Prostate gland (tissue), 2 donors: ENCODE measurements around the gene CNGA4. TPM values are rescaled to one million over a fixed set of nuclear protein-coding genes. Genes with fewer than 3 reads are reported as not detected.
"Not testable (repeated sequence)": the region's sequence is repeated elsewhere in the genome, so short reads cannot be mapped to it uniquely, and the experiment has no call there.

Source experiments
- DNase-seq: peaks from one replicate; pipeline ENCODE4 v3.0.0-alpha.2; 2019; ENCODE audit warnings: low spot score
- H3K27ac ChIP-seq, 2 donors: fragments of 200-600 bp; sonication (generic); 2 replicates each; pipeline ENCODE4 v1.5.1; 2017 to 2019
- H3K27me3 ChIP-seq: fragments of 200-600 bp; sonication (generic); replicated peaks from 2 replicates; pipeline ENCODE4 v1.5.1; 2019; ENCODE audit not compliant: insufficient read depth
- H3K36me3 ChIP-seq, 2 donors: fragments of 200-600 bp; sonication (generic); 1 replicate in 1 of 2; 2 replicates in 1 of 2; pipeline versions ENCODE4 v1.5.1 to v1.8.1; 2017 to 2019
- H3K4me1 ChIP-seq: fragments of 200-600 bp; sonication (generic); replicated peaks from 2 replicates; pipeline ENCODE4 v1.5.1; 2019
- H3K4me3 ChIP-seq, 2 donors: fragments of 200-600 bp; sonication (generic); 2 replicates each; pipeline ENCODE4 v1.5.1; 2017 to 2019
- H3K9me3 ChIP-seq: fragments of 200-600 bp; sonication (generic); 2 replicates; pipeline ENCODE4 v1.5.1; 2017
- CTCF ChIP-seq, 4 experiments: fragments of 200-600 bp in 2 of 4; fragments of 450-650 bp in 2 of 4; sonication (generic) in 2 of 4; IDR thresholded peaks; 1 replicate in 3 of 4; 2 replicates in 1 of 4; pipeline ENCODE4 v1.5.1; 2016 to 2019; ENCODE audit warnings: antibody characterized with exemption in 4 of 4, mild to moderate bottlenecking in 2 of 4, moderate library complexity in 2 of 4
- POLR2A ChIP-seq: fragments of 450-650 bp; IDR thresholded peaks from one replicate; pipeline ENCODE4 v1.6.1; 2016; ENCODE audit warnings: antibody characterized with exemption, mild to moderate bottlenecking
- POLR2AphosphoS5 ChIP-seq: sonication (generic); formaldehyde crosslinking; IDR thresholded peaks from one replicate; pipeline ENCODE4 v1.6.1; 2017; ENCODE audit warnings: antibody characterized with exemption
- WGBS: methylation state at CpG from one replicate; pipeline ENCODE4 v1.1.5; 2018; 5-methylcytosine and 5-hydroxymethylcytosine counted together
- intact Hi-C: fragments of 100-400 bp; cut with DNase I; formaldehyde crosslinking; loops from one replicate; pipeline ENCODE4 v1.14.2; 2022
- total RNA-seq, 2 donors: library from RNA; depleted of rRNA; stranded (reverse); fragments of >200 nt; gene quantifications; one replicate each; pipeline ENCODE4 v1.1.0, GENCODE V29; 2016

Gene CNGA4
- total RNA-seq, 2 donors from 2014 or later: 0.27 to 2.0 TPM

GRCh38 chr11:6237761-6238302, 1.1 kb upstream of the CNGA4 start:
- no peaks in the 10 kb centered on the region for H3K27me3 ChIP-seq
- no peak for TF ChIP-seq POLR2AphosphoS5
- no peak for TF ChIP-seq POLR2A
- no peak for TF ChIP-seq CTCF (IDR thresholded peaks at IDR 0.05)
- no peak for DNase-seq
- 86% methylated on average over 5 of the region's 5 CpGs for WGBS
- H3K4me1 ChIP-seq: no peaks in the 10 kb centered on the region
- no peaks in the 10 kb centered on the region for H3K36me3 ChIP-seq
- H3K9me3 ChIP-seq: no peaks in the 10 kb centered on the region
- intact Hi-C loops: no loop called here
- H3K4me3 ChIP-seq: no peak overlapping the region
- H3K27ac ChIP-seq: no peak overlapping the region

- TF ChIP-seq POLR2A: no peak
- Histone ChIP-seq H3K36me3 (no peaks in the 10 kb centered on the region), H3K27me3 (no peaks in the 10 kb centered on the region), H3K27ac (no peak overlapping the region), H3K4me1 (no peaks in the 10 kb centered on the region), H3K9me3 (no peaks in the 10 kb centered on the region), H3K4me3 (no peak overlapping the region)
- 98% methylated on average over 28 of the region's 28 CpGs for WGBS
- intact Hi-C loops: no loop called here
- DNase-seq: no peak
Measured at GRCh38 chr11:6240139-6240538, 1.2 kb downstream of the CNGA4 start.

GRCh38 chr11:6240781-6241180, 1.9 kb downstream of the CNGA4 start:
- no peak for DNase-seq
- H3K9me3 ChIP-seq: no peaks in the 10 kb centered on the region
- no peaks in the 10 kb centered on the region for H3K4me1 ChIP-seq
- intact Hi-C loops: no loop called here
- H3K4me3 ChIP-seq: no peak overlapping the region
- H3K27ac ChIP-seq: no peak overlapping the region
- H3K36me3 ChIP-seq: no peaks in the 10 kb centered on the region
- 77% methylated on average over 1 of the region's 1 CpG for WGBS
- TF ChIP-seq CTCF (IDR thresholded peaks at IDR 0.05) (no peak), POLR2A (no peak), POLR2AphosphoS5 (no peak)
- no peaks in the 10 kb centered on the region for H3K27me3 ChIP-seq

- Histone ChIP-seq H3K36me3 (no peaks in the 10 kb centered on the region), H3K4me1 (no peaks in the 10 kb centered on the region), H3K27ac (no peak overlapping the region), H3K4me3 (no peak overlapping the region), H3K9me3 (no peaks in the 10 kb centered on the region), H3K27me3 (no peaks in the 10 kb centered on the region)
- WGBS: 94% methylated on average over 7 of the region's 7 CpGs
- DNase-seq: no peak
- TF ChIP-seq POLR2AphosphoS5 (no peak), POLR2A (no peak)
- intact Hi-C loops: no loop called here
Measured at GRCh38 chr11:6241316-6241715, 2.4 kb downstream of the CNGA4 start.

GRCh38 chr11:6245536-6245935, 6.6 kb downstream of the CNGA4 start:
- no peaks in the 10 kb centered on the region for H3K4me1 ChIP-seq
- intact Hi-C loops: no loop called here
- WGBS: 97% methylated on average over 2 of the region's 2 CpGs
- no peak overlapping the region for H3K27ac ChIP-seq
- no peaks in the 10 kb centered on the region for H3K9me3 ChIP-seq
- DNase-seq: no peak
- no peak overlapping the region for H3K4me3 ChIP-seq
- TF ChIP-seq CTCF (IDR thresholded peaks at IDR 0.05) (no peak), POLR2A (no peak), POLR2AphosphoS5 (no peak)
- no peaks in the 10 kb centered on the region for H3K27me3 ChIP-seq
- H3K36me3 ChIP-seq: no peaks in the 10 kb centered on the region

GRCh38 chr11:6248248-6248647, 9.4 kb downstream of the CNGA4 start:
- Histone ChIP-seq H3K4me1 (peaks cover 5% of the 10 kb centered on the region), H3K4me3 (no peak overlapping the region), H3K27ac (no peak overlapping the region), H3K27me3 (no peaks in the 10 kb centered on the region), H3K36me3 (no peaks in the 10 kb centered on the region), H3K9me3 (no peaks in the 10 kb centered on the region)
- 93% methylated on average over 1 of the region's 1 CpG for WGBS
- no peak for TF ChIP-seq CTCF (IDR thresholded peaks at IDR 0.05)
- no peak for TF ChIP-seq POLR2AphosphoS5
- no peak for DNase-seq
- intact Hi-C loops: no loop called here

- H3K27ac ChIP-seq, DNase-seq, H3K36me3 ChIP-seq, H3K9me3 ChIP-seq, intact Hi-C loops, H3K4me3 ChIP-seq, H3K4me1 ChIP-seq, H3K27me3 ChIP-seq: not testable (repeated sequence)
- 97% methylated on average over 3 of the region's 3 CpGs for WGBS
Measured at GRCh38 chr11:6248897-6249296, 10.0 kb downstream of the CNGA4 start.
